HPDE6-E6E7 (cell line): Measurements from ENCODE around the gene TSPAN5.
"Not testable (repeated sequence)": the region's sequence is repeated elsewhere in the genome, so short reads cannot be mapped to it uniquely, and the experiment has no call there.

Experiments used
- DNase-seq: peaks from one replicate; pipeline ENCODE4 v3.0.0; 2011; ENCODE audit warnings: missing footprints; ENCODE audit errors: extremely low spot score

TSPAN5 gene

GRCh38 chr4:98496152-98496845 is 162.1 kb downstream of the TSPAN5 start:
- no peak for DNase-seq

GRCh38 chr4:98493296-98493695 is 165.1 kb downstream of the TSPAN5 start:
- no peak for DNase-seq

- no peak for DNase-seq
These were observed 166.4 kb downstream of the TSPAN5 start for GRCh38 chr4:98491899-98492559.

- DNase-seq = no peak
These were observed 168.2 kb downstream of the TSPAN5 start for GRCh38 chr4:98490251-98490650.

- DNase-seq = no peak
These were observed 172.5 kb downstream of the TSPAN5 start for GRCh38 chr4:98485816-98486345.

GRCh38 chr4:98484031-98484430 is 174.4 kb downstream of the TSPAN5 start:
- DNase-seq = peak; percentile 29

- peak; percentile 38 for DNase-seq
These were observed 175.3 kb downstream of the TSPAN5 start for GRCh38 chr4:98482847-98483806.

GRCh38 chr4:98482503-98482846 is 175.9 kb downstream of the TSPAN5 start:
- DNase-seq = no peak

GRCh38 chr4:98481167-98481566 is 177.2 kb downstream of the TSPAN5 start:
- DNase-seq = no peak

GRCh38 chr4:98480535-98480934 is 177.9 kb downstream of the TSPAN5 start:
- DNase-seq = no peak

GRCh38 chr4:98479590-98479989 is 178.8 kb downstream of the TSPAN5 start:
- DNase-seq = not testable (repeated sequence)

GRCh38 chr4:98476891-98477290 is 181.5 kb downstream of the TSPAN5 start:
- no peak for DNase-seq

- no peak for DNase-seq
These were observed 184.0 kb downstream of the TSPAN5 start for GRCh38 chr4:98474408-98474844.

- DNase-seq = no peak
These were observed 185.4 kb downstream of the TSPAN5 start for GRCh38 chr4:98473046-98473445.

- DNase-seq = no peak
These were observed 187.6 kb downstream of the TSPAN5 start for GRCh38 chr4:98470831-98471230.

- no peak for DNase-seq
These were observed 188.0 kb downstream of the TSPAN5 start for GRCh38 chr4:98470366-98470765.

GRCh38 chr4:98469771-98470170 is 188.6 kb downstream of the TSPAN5 start:
- DNase-seq = no peak

GRCh38 chr4:98468709-98469108 is 189.7 kb downstream of the TSPAN5 start:
- DNase-seq = no peak

- peak; percentile 60 for DNase-seq
These were observed 190.8 kb downstream of the TSPAN5 start for GRCh38 chr4:98467627-98468072.

GRCh38 chr4:98466868-98467599 is 191.4 kb downstream of the TSPAN5 start:
- DNase-seq = no peak

GRCh38 chr4:98462487-98462886 is 195.9 kb downstream of the TSPAN5 start:
- DNase-seq = no peak
